Measurements from ENCODE around the gene SNRNP70. TPM values are rescaled to one million over a fixed set of nuclear protein-coding genes. Genes with fewer than 3 reads are reported as not detected.

Gene SNRNP70
- total and polyA plus RNA-seq, 5 experiments from 2014 or later, result 42.3 to 741 (median 63.4) TPM

DNA sequence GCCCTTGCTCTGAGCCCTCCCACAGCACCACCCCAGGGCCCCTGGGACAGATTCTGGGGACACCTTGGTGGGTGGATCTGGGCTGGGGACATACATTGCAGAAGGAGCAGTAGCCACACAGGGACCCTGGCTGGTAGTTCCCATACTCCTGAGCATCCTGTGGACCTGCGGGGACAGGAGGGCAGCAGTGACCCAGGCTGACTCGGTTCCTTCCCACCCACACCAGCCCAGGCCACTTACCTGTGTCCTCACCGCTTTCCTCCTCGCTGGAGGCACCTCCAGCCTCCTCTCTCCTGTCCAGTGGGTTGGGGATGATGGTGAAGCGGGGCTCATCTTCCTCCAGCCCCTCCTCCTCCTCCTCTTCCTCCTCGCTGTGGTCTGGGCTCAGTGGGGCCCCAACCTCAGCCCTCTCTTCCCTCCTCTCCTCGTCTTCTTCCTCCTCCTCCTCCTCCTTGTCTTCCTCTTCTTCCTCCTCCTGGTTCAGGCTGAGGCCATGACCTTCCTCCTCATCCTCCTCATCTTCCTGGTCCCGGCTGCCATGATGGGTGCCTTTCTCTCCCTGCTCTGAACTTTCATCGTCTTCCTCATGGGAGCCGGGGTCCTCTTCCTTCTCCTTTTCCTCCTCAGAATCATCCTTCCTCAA is 68.0 kb downstream of the SNRNP70 start:
- Mint-ChIP-seq H3K27me3 (peaks cover 24 to 86% (median 59%) of the 10 kb centered on the region in 5 donors), H3K36me3 (peaks cover 0 to 8% (median 6%) of the 10 kb centered on the region in 3 donors), H3K4me1 (peaks cover 21 to 42% (median 37%) of the 10 kb centered on the region in 4 donors), H3K9me3 (peaks cover 0 to 14% (median 2%) of the 10 kb centered on the region in 9 donors), H3K4me3 (peak overlapping the region in 3 of 10 donors; percentile 15 to 48 (median 36)), H3K27ac (peak overlapping the region in 1 of 10 donors; percentile 68)
- no peak for ATAC-seq
- no peak for DNase-seq
- POLR2A ChIA-PET, result no interaction called here

DNA sequence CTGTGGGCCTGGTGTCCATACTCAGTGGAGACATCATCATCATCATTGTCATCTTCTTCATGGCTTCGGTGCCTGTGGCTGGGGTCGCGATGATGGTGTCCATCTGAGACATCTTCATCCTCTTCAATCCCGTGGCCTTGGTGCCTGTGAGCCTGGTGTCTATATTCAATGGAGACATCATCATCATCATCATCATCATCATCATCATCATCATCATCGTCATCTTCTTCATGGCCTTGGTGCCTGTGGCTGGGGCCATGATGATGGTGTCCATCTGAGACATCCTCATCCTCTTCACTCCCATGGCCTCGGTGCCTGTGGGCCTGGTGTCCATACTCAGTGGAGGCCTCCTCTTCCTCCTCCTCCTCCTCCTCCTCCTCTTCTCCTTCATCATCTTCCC is 69.0 kb downstream of the SNRNP70 start:
- H3K27me3 Mint-ChIP-seq, result peaks cover 23 to 82% (median 57%) of the 10 kb centered on the region in 5 donors
- POLR2A ChIA-PET, result no interaction called here
- H3K4me1 Mint-ChIP-seq, result peaks cover 18 to 36% (median 33%) of the 10 kb centered on the region in 4 donors
- peaks cover 0 to 9% (median 8%) of the 10 kb centered on the region in 3 donors for H3K36me3 Mint-ChIP-seq
- H3K4me3 Mint-ChIP-seq, result peak overlapping the region in 2 of 10 donors; percentile 24 to 60
- ATAC-seq (no peak), DNase-seq (no peak)
- peaks cover 0 to 14% (median 2%) of the 10 kb centered on the region in 9 donors for H3K9me3 Mint-ChIP-seq
- peak overlapping the region in 2 of 10 donors; percentile 53 to 83 for H3K27ac Mint-ChIP-seq

DNA sequence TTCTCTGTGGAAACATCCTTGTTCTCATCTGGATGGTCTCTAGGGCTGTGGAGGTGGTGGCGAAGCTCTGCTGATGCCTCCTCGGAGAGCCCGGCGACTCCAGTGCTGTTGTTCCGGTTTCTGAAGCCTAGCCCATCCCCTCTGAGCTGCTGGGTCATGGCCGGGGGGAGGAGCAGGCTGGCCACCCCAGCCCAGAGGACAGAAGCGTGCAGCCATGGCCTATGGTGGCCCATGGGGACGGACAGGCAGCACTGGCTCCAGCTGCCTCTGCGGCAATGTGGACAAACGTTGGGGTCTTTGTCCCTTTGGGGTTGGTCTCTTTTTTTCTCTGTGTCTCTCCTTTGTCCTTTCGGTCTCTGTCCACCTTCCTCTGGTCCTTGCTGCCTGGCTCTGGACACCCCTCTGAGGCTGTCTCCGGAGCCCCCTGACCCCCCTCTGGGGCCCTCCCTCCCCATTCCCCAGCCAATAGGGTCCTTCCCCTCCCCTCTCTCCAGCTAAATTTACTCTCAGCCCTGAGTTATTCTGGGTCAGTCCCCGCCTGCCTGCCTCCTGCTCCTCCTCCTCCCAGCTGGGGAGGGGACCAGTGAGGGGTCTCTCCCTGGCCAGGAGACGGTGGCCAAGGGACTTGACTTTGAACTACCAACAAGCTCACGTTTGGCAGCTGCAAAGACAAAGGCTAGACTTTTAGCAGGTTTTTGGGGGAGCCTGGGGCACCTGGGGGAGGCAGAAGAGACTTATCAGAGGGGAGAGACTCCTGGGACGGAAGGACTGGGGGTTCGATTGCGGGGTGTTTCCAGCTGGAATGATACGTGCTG is 70.0 kb downstream of the SNRNP70 start, which contains the start of gene HRC:
Gene HRC, minus strand, starts transcription at position 392 of the 815 bp plus-strand sequence. Its CDS starts 159 bp downstream, at position 233.
- Mint-ChIP-seq H3K36me3 (peaks cover 0 to 9% (median 8%) of the 10 kb centered on the region in 3 donors), H3K4me3 (peak within 1 kb of the TSS in 3 of 10 donors; percentile 21 to 60 (median 22)), H3K9me3 (peaks cover 0 to 14% (median under 1%) of the 10 kb centered on the region in 9 donors), H3K27me3 (peaks cover 28 to 86% (median 62%) of the 10 kb centered on the region in 5 donors), H3K27ac (peak within 1 kb of the TSS in 3 of 10 donors; percentile 10 to 83 (median 53)), H3K4me1 (peaks cover 17 to 28% (median 25%) of the 10 kb centered on the region in 4 donors)
- POLR2A ChIA-PET, result no interaction called here
- ATAC-seq (no peak), DNase-seq (no peak)

- Mint-ChIP-seq H3K36me3 (peaks cover 0 to 9% (median 6%) of the 10 kb centered on the region in 3 donors), H3K4me1 (peaks cover 17 to 26% (median 23%) of the 10 kb centered on the region in 4 donors), H3K27me3 (peaks cover 32 to 93% (median 69%) of the 10 kb centered on the region in 5 donors), H3K27ac (peak overlapping the region in 1 of 10 donors; percentile 10), H3K4me3 (peak overlapping the region in 2 of 10 donors; percentile 20 to 22), H3K9me3 (peaks cover 0 to 14% (median 0%) of the 10 kb centered on the region in 9 donors)
- DNase-seq, result no peak
- POLR2A ChIA-PET, result no interaction called here
- ATAC-seq, result no peak
Measured at GRCh38 chr19:49155820-49156346, 70.6 kb downstream of the SNRNP70 start.

- Mint-ChIP-seq H3K27ac (no peak within 1 kb of the TSS), H3K36me3 (peaks cover 0 to 9% (median 6%) of the 10 kb centered on the region in 3 donors), H3K4me3 (peak within 1 kb of the TSS in 9 of 10 donors; percentile 19 to 83 (median 69)), H3K4me1 (peaks cover 11 to 14% (median 13%) of the 10 kb centered on the region in 4 donors), H3K9me3 (peaks cover 0 to 14% (median 0%) of the 10 kb centered on the region in 9 donors), H3K27me3 (peaks cover 31 to 83% (median 66%) of the 10 kb centered on the region in 5 donors)
- peak in 3 of 10 donors; percentile 31 to 39 (median 39) for DNase-seq
- POLR2A ChIA-PET, result no interaction called here
- peak; percentile 64 to 79 for ATAC-seq
Measured at GRCh38 chr19:49157445-49158224, 72.4 kb downstream of the SNRNP70 start, which contains the start of gene TRPM4. Gene TRPM4, plus strand, starts transcription at chr19:49157792. Its CDS starts 75 bp downstream, at chr19:49157867.

Other genes starting within 250 kb of the SNRNP70 start
- gene HSD17B14, start 249.0 kb upstream of the SNRNP70 start, total RNA-seq, result 1 to 10 TPM in 1 of 2 experiments, under 1 TPM in 1; 0.62 to 1.1 TPM
- gene HSD17B14, start 249.0 kb upstream of the SNRNP70 start, polyA plus RNA-seq, result 1 to 10 TPM in 1 of 3 donors, under 1 TPM in 1, not detected in 1; 0.83 to 1.7 TPM
- 1 to 10 TPM; 4.1 to 6.6 TPM for gene PLEKHA4, start 216.8 kb upstream of the SNRNP70 start, total RNA-seq
- gene PLEKHA4, start 216.8 kb upstream of the SNRNP70 start, polyA plus RNA-seq, result 1 to 10 TPM; 7.4 to 8.5 (median 8.1) TPM
- gene PPP1R15A, start 213.0 kb upstream of the SNRNP70 start, total RNA-seq, result 10 to 100 TPM; 56.9 to 59.9 TPM
- 10 to 100 TPM; 17.2 to 47.3 (median 43.1) TPM for gene PPP1R15A, start 213.0 kb upstream of the SNRNP70 start, polyA plus RNA-seq
- gene TULP2, start 186.7 kb upstream of the SNRNP70 start, total RNA-seq, result not detected
- gene TULP2, start 186.7 kb upstream of the SNRNP70 start, polyA plus RNA-seq, result under 1 TPM in 1 of 3 donors, not detected in 2; 0.08 TPM
- 100 to 1,000 TPM; 106 to 113 TPM for gene NUCB1, start 185.1 kb upstream of the SNRNP70 start, total RNA-seq
- 100 to 1,000 TPM in 1 of 3 donors, 10 to 100 TPM in 2; 48.6 to 119 (median 82.5) TPM for gene NUCB1, start 185.1 kb upstream of the SNRNP70 start, polyA plus RNA-seq
- gene DHDH, start 151.8 kb upstream of the SNRNP70 start, total RNA-seq, result 1 to 10 TPM; 1.8 to 2.3 TPM
- 1 to 10 TPM in 2 of 3 donors, under 1 TPM in 1; 0.67 to 2.4 (median 2.0) TPM for gene DHDH, start 151.8 kb upstream of the SNRNP70 start, polyA plus RNA-seq
- gene BAX, start 130.6 kb upstream of the SNRNP70 start, total RNA-seq, result 100 to 1,000 TPM; 170 to 181 TPM
- gene BAX, start 130.6 kb upstream of the SNRNP70 start, polyA plus RNA-seq, result 10 to 100 TPM; 58.5 to 97.1 (median 83.1) TPM
- gene FTL, start 120.1 kb upstream of the SNRNP70 start, total RNA-seq, result 1,000 to 10,000 TPM; 1,370 to 1,435 TPM
- gene FTL, start 120.1 kb upstream of the SNRNP70 start, polyA plus RNA-seq, result 1,000 to 10,000 TPM; 4,833 to 4,899 (median 4,886) TPM
- gene GYS1, start 92.1 kb upstream of the SNRNP70 start, total RNA-seq, result 10 to 100 TPM; 45.9 to 47.9 TPM
- 10 to 100 TPM; 17.9 to 31.0 (median 22.3) TPM for gene GYS1, start 92.1 kb upstream of the SNRNP70 start, polyA plus RNA-seq
- gene RUVBL2, start 91.6 kb upstream of the SNRNP70 start, total RNA-seq, result 10 to 100 TPM; 30.4 to 32.0 TPM
- gene RUVBL2, start 91.6 kb upstream of the SNRNP70 start, polyA plus RNA-seq, result 10 to 100 TPM; 47.5 to 66.1 (median 62.0) TPM
- not detected for gene LHB, start 68.4 kb upstream of the SNRNP70 start, total RNA-seq
- not detected for gene LHB, start 68.4 kb upstream of the SNRNP70 start, polyA plus RNA-seq
- not detected for gene CGB3, start 61.1 kb upstream of the SNRNP70 start, total RNA-seq
- not detected for gene CGB3, start 61.1 kb upstream of the SNRNP70 start, polyA plus RNA-seq
- gene CGB2, start 53.6 kb upstream of the SNRNP70 start, total RNA-seq, result not detected
- gene CGB2, start 53.6 kb upstream of the SNRNP70 start, polyA plus RNA-seq, result not detected
- gene CGB1, start 48.6 kb upstream of the SNRNP70 start, total RNA-seq, result not detected
- gene CGB1, start 48.6 kb upstream of the SNRNP70 start, polyA plus RNA-seq, result not detected
- not detected for gene CGB5, start 41.6 kb upstream of the SNRNP70 start, total RNA-seq
- gene CGB5, start 41.6 kb upstream of the SNRNP70 start, polyA plus RNA-seq, result not detected
- not detected for gene CGB8, start 36.3 kb upstream of the SNRNP70 start, total RNA-seq
- gene CGB8, start 36.3 kb upstream of the SNRNP70 start, polyA plus RNA-seq, result not detected
- gene CGB7, start 27.7 kb upstream of the SNRNP70 start, total RNA-seq, result not detected
- not detected for gene CGB7, start 27.7 kb upstream of the SNRNP70 start, polyA plus RNA-seq
- gene NTF4, start 20.6 kb upstream of the SNRNP70 start, total RNA-seq, result not detected
- gene NTF4, start 20.6 kb upstream of the SNRNP70 start, polyA plus RNA-seq, result not detected
- gene KCNA7, start 12.8 kb upstream of the SNRNP70 start, total RNA-seq, result not detected
- not detected for gene KCNA7, start 12.8 kb upstream of the SNRNP70 start, polyA plus RNA-seq
- gene LIN7B, start 28.9 kb downstream of the SNRNP70 start, total RNA-seq, result 10 to 100 TPM; 15.7 to 16.2 TPM
- 1 to 10 TPM; 5.5 to 9.2 (median 5.6) TPM for gene LIN7B, start 28.9 kb downstream of the SNRNP70 start, polyA plus RNA-seq
- gene C19orf73, start 33.7 kb downstream of the SNRNP70 start, total RNA-seq, result 1 to 10 TPM; 1.6 TPM
- gene C19orf73, start 33.7 kb downstream of the SNRNP70 start, polyA plus RNA-seq, result 1 to 10 TPM; 3.0 to 7.0 (median 5.7) TPM
- gene PPFIA3, start 34.1 kb downstream of the SNRNP70 start, total RNA-seq, result 1 to 10 TPM; 3.6 to 4.7 TPM
- gene PPFIA3, start 34.1 kb downstream of the SNRNP70 start, polyA plus RNA-seq, result under 1 TPM in 2 of 3 donors, not detected in 1; 0.20 to 0.58 TPM
- gene HRC, start 69.9 kb downstream of the SNRNP70 start, total RNA-seq, result not detected
- gene HRC, start 69.9 kb downstream of the SNRNP70 start, polyA plus RNA-seq, result not detected
- not detected for gene TRPM4, start 72.3 kb downstream of the SNRNP70 start, total RNA-seq
- gene TRPM4, start 72.3 kb downstream of the SNRNP70 start, polyA plus RNA-seq, result not detected
- 1 to 10 TPM; 6.0 to 6.9 TPM for gene SLC6A16, start 239.7 kb downstream of the SNRNP70 start, total RNA-seq
- gene SLC6A16, start 239.7 kb downstream of the SNRNP70 start, polyA plus RNA-seq, result 1 to 10 TPM in 2 of 3 donors, under 1 TPM in 1; 0.97 to 1.5 (median 1.4) TPM
- 100 to 1,000 TPM; 328 to 337 TPM for gene CD37, start 250.0 kb downstream of the SNRNP70 start, total RNA-seq
- 100 to 1,000 TPM; 148 to 192 (median 177) TPM for gene CD37, start 250.0 kb downstream of the SNRNP70 start, polyA plus RNA-seq

Measured in naive thymus-derived CD8-positive, alpha-beta T cell (primary cell).